SKM-1 treated with dmso at 0.1 percent for 144 hours (cell line): ENCODE results near the gene PDZD4.

ENCODE experiments used
- DNase-seq: peaks from one replicate; lab custom pipeline; 2025; ENCODE audit not compliant: unreplicated experiment; lab: John Stamatoyannopoulos, UW

PDZD4 gene

DNA sequence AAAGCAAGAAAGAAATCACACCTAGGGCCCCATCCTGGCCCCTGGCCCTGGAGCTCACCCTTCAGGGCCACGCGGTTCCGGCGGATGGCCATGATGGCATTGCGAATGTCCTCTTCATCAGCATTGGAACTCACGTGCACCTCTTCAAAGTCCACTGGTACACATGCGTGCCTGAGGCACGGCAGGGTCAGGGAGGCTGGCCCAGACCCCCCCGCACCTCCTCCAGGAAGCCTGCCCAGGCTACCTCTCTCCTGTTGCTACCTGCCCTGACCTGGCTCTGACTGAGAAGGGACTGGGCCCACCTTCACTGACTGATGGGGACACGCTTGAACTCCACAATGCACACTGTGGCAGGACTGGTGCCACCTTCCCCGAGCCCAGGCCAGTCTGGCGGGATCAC lies 40.7 kb downstream of the PDZD4 start:
- DNase-seq: no peak

DNA sequence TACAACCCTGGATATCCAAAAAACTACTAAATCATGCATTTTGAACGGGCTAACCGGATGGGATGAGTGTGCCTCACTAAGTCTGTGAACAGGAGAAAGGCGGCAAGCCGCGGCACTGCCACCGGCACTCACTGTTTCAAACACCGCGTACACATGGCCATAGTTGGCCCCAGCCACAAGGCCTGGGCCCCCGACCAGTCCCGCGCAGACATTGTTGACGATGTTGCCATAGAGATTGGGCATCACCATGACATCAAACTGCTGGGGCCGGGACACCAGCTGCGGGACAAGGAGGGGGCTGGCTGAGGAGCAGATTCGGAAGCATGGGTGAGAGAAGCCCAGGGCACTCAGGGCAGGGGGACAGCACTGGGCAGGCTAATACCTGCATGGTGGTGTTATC lies 43.7 kb downstream of the PDZD4 start:
- DNase-seq: no peak

DNA sequence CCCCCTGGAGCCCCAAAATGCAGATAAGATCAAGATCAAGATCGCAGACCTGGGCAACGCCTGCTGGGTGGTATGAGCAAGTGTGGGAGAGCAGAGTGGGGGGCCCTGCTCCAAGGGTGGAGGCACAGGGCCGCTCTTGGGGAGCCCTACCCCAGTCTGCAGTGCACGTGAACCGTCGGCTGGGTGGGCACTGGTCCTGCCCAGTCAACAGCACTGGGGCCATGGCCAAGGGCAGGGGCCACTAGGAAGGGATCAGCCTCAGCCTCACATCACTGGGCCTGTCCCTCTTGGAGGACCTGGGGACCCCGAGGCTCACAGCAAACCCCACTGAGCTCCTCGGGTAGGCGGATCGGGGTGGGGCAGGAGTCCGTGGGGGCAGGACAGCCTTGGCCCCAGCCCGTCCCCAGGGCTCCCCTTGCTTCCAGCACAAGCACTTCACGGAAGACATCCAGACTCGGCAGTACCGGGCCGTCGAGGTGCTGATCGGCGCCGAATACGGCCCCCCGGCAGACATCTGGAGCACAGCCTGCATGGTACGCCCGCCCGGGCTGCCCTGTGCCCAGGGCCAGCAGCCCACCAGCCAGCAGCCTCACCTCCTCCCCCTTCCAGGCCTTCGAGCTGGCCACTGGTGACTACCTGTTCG lies 45.9 kb downstream of the PDZD4 start:
- no peak for DNase-seq

DNA sequence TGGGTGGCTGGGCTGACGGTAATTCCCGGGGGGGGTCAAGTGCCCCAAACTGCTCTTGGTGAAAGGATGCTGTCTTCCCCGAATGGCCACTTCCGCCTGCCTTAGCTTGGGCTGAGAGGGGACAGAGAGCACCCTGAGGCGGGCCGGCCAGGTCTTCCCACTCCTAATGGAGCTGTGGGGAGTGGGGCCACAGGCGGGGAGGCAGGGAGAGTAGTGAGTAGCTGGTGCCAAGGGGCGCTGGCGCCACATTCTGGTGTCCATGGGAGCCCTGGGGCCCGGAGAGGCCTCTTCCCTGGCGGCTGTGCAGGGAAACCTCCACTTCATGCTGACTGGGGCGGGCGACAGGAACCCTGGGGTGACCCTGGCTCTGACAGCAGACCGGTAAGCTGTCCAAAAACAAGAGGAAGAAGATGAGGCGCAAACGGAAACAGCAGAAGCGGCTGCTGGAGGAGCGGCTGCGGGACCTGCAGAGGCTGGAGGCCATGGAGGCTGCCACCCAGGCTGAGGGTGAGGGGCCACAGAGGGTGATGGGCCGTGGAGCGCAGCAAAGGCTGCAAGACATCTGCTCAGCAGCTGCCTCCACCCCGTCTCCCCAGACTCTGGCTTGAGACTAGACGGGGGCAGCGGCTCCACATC lies 46.8 kb downstream of the PDZD4 start:
- no peak for DNase-seq

DNA sequence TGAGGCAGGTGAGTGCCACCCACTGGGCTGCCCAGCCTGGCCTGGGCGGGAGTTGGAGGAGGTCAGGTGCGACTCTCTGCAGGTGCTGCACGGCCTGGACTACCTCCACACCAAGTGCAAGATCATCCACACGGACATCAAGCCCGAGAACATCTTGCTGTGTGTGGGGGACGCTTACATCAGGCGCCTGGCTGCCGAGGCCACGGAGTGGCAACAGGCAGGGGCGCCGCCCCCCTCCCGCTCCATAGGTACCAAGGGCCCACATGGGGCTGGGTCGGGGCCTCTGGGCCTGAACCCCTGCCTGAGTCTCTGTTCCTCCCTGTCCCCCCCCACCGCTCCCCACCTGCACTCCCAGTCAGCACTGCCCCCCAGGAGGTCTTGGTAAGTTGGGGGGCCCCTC lies 47.5 kb downstream of the PDZD4 start:
- DNase-seq: no peak

DNA sequence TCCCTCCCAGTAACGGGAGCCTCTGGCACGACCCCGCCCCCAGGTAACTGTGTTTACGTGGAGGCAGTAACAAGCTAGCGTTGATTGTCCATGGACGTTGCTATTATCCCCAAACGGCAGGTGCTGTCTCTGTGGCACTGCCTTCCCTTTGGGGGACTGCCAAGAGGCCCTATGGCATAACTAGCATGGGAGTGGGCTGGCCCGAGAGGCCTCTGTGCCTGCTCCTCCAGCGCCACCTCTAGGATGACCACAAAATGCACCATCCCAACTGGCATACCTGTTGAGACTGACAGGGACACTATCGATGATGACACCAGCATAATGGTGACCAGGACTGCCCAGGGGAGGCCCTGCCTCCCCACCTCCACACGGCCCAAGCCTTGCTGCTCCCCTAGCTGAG lies 48.0 kb downstream of the PDZD4 start:
- no peak for DNase-seq

DNA sequence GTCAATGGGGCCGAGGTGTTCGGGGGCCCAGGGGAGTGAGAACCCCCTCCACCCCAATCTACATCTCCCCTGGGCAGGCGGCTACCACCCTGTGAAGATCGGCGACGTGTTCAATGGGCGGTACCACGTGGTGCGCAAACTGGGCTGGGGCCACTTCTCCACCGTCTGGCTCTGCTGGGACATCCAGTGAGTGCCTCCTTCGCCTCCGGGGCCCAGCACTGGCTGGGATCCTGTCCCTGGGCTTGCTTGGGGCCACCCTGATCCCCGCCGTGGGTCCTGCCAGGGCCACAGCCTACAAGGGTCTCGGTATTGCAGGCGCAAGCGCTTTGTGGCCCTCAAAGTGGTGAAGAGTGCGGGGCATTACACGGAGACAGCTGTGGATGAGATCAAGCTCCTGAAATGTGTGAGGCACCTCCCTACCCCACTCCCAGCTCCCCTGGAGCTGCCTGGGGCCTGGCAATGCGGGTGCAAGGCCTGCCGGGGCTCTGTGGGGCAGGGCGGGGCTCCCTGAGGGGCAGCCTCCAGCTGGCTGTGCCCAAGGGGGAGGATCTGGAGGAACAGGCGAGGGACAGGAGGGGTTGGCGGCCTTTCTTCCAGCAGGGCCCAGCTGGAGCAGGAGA lies 48.8 kb downstream of the PDZD4 start:
- DNase-seq: no peak

DNA sequence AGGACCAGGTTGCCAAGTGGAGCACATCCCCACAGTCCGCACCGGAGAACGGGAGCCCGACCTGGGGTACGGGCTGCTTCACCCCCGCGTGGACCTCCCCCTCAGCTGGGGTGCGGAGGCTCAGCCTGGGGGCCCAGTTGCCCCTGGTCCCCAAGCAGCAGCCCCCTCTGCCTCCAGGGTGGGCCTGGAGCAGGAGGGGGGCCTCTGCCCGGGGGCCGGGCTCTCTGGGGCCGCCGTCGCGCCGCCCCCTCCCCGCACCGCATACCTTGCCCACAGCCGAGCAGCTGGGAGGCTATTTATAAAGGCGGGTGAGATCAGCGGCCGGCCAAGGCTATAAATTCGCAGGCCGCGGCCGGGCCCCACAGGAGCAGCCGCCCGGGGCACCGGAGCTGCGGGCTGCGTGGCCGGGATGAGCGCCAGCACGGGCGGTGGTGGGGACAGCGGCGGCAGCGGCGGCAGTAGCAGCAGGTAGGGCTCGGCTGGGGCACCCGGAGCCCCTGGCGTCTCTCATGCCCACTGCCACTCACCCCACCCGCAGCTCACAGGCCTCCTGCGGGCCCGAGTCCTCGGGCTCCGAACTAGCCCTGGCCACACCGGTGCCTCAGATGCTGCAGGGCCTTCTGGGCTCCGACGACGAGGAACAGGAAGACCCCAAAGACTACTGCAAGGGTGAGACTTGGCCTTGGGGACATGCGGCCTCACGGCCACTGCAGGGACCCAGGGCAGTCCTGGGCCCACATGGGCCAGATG lies 49.5 kb downstream of the PDZD4 start, which contains the start of gene SRPK3:
TSS of gene SRPK3 (plus strand) at position 364 of the 750 bp plus-strand sequence. CDS start at position 410, 46 bp downstream.
- no peak for DNase-seq

DNA sequence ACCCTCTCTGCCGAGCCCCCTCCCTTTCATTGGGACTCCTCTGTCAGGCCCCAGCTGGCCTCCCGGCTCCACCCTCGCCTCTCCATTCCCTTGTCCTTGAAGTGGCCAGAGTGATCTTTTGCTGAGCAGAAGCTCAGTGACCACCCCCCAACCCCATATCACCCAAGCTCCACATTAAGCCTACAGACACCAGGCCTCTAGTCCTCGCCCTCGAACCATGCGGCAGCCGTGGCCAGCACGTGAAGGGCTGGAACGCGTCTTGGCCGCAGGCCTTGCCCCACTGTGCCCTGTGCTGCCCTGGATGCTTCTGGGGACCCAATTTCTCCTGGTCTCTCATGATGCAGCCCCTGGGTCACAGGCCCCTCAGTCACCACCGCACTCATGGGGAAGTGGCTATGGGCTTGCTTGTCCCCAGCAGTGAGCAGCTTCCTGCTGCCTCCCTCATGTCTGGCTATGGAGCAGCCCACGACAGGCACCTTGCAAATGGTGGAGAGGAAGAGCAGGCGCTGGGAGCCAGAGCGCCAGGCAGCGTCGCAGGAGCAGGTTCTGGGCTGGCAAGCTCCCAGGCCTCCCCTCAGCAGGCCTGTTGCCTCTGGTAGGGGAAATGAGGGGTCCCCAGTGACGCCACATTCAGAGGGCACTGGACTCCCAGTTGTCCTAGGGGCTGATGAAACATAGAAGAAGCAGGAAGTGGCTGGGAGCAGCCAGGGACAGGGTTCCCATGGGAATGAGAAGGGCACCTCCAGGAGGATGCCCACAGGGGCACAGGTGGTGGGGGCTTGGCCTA lies 50.3 kb downstream of the PDZD4 start:
- DNase-seq: no peak

DNA sequence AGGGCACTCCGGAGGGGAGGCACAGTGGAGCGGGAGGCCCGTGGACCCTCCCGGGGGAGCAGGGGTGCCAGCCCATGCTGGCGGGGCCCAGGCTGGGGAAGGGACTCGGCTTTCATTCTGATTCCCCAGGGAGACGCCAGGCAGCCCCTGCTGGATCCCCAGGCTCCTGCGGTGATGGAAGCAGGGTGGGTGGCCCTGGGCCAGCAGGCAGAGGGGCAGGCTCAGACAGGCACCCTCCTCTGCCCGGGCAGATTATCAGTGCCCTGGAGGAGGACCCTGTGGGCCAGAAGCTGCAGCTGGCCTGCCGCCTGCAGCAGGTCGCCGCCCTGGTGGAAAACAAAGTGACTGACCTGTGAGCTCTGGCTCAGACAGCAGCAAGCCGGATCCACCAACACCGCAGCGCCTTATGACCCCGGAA lies 51.7 kb downstream of the PDZD4 start:
- no peak for DNase-seq

DNA sequence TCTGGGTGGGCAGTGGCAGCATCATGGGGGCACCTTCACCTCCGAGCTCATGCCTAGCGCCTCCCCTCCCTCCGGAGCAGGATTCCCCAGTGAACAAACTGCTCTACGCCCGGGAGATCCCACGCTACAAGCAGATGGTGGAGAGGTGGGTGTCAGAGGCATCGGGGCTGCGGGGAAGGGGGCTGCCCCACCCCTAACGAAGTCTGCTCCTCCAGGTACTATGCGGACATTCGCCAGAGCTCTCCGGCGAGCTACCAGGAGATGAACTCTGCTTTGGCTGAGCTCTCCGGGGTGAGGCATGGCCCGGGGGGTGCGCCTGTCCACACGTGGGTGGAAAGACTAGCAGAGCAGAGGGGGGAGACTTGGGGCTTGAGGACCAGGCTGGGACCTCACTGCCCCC lies 52.2 kb downstream of the PDZD4 start:
- no peak for DNase-seq

DNA sequence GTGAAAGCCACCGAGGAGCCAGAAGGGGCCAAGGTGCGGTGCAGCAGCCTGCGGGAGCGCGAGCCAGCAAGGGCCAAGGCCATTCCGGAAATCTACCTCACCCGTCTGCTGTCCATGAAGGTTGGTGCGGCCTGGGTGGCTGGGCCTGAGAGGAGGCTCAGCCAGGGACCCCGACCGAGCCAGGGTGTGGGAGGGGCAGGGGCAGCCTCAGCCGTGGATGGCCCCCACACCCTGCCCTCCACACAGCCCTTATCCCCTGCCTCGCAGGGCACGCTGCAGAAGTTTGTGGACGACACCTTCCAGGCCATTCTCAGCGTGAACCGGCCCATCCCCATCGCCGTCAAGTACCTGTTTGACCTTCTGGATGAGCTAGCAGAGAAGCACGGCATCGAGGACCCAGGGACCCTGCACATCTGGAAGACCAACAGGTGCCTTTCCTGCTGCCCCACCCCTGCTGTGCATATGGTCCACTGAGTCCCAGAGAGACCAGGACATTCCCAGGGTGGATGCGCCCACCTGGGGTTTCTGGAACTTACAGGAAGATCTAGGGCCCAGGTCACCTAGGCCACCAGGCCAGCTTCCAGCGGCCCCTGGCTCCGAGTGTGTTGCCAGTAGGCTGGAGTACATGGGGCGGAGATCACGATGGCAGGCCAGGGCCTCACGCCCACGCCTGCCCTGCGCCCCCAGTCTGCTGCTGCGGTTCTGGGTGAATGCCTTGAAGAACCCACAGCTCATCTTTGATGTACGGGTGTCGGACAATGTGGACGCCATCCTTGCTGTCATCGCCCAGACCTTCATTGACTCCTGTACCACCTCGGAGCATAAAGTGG lies 52.9 kb downstream of the PDZD4 start:
- no peak for DNase-seq

DNA sequence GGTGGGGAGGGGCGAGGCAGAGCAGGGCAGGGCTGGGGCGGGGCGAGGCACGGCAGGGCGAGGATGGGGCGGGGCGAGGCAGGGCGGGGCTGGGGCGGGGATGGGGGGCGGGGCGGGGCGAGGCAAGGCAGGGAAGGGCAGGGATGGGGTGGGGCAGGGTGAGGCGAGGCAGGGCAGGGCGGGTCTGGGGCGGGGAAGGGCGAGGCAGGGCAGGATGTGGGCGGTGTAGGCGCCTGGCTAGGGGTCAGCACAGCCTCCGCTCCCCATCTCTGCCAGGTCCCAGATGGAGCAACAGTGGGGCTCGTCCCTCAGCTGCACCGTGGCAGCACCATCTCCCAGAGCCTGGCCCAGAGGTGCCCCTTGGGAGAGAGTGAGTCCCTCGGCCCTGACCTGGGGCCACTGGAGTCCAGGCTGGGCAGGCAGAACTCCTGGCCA lies 53.7 kb downstream of the PDZD4 start:
- DNase-seq: no peak

DNA sequence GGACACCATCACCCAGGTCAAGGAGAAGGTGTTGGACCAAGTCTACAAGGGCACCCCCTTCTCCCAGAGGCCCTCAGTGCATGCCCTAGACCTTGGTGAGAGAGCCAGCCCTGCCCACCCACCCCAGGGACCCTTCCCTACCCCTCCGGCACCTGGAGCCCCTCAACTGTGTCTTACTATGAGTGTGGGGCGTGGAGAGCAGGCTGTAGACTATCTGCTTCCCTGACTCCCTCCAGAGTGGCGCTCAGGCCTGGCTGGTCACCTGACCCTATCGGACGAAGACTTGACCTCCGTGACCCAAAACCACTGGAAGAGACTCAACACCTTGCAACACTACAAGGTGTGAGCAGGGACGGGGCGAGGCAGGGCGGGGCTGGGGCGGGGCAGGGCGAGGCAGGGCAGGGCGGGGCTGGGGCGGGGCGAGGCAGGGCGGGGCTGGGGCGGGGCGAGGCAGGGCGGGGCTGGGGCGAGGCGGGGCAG lies 54.2 kb downstream of the PDZD4 start:
- DNase-seq: no peak

DNA sequence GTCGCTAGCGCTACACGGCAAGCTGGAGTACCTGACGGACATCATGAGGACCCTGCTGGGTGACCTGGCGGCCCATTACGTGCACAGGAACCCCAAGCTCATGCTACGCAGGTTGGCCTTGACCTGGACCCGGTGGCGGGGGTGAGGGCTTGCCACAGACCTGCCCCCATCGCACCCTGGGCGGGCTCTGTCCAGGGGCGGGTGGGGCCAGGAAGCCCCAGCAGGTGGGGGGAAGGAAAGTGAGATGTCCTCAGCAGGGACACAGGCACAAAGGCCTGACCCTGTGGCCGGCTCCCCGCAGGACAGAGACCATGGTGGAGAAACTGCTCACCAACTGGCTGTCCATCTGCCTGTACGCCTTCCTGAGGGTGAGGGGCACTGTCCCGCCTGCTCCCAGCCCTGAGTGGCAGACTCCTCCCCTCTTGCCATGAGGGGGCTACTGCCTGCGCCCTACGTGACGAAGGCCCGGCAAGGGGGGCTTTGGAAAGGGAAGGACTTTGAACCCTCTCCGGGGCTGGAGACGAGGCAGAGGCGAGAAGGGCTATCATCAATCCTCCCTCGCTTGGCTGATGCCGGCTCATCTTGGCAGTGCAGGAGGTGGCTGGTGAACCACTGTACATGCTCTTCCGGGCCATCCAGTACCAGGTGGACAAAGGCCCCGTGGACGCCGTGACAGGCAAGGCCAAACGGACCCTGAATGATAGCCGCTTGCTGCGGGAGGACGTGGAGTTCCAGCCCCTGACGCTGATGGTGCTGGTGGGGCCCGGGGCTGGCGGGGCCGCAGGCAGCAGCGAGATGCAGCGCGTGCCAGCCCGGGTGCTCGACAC lies 54.8 kb downstream of the PDZD4 start:
- no peak for DNase-seq

DNA sequence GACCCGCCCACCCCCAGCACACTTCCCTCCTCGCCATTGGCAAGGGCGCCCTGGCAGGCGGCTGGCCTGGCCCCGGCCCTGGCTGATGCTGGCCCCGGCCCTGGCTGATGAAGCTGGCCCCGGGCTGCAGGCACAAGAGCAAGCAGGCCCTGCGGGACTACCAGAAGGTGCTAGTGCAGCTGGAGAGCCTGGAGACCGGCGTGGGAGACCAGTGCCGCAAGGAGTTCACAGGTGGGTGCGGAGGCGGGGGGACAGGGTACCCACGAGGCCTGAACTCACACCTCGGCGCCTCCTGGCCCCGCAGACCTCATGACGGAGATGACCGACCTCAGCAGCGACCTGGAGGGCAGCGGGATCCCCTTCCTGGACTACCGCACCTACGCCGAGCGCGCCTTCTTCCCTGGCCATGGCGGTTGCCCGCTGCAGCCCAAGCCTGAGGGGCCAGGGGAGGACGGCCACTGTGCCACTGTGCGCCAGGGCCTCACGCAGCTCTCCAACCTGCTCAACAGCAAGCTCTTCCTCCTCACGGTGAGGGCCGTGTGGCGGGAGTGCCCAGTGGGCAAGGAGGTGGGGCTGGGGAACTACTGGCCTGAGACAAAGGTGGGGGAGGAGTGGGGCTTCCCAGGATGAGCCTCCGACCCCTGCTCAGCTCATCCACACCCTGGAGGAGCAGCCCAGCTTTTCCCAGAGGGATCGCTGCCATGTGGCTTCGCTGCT lies 55.6 kb downstream of the PDZD4 start:
- no peak for DNase-seq

DNA sequence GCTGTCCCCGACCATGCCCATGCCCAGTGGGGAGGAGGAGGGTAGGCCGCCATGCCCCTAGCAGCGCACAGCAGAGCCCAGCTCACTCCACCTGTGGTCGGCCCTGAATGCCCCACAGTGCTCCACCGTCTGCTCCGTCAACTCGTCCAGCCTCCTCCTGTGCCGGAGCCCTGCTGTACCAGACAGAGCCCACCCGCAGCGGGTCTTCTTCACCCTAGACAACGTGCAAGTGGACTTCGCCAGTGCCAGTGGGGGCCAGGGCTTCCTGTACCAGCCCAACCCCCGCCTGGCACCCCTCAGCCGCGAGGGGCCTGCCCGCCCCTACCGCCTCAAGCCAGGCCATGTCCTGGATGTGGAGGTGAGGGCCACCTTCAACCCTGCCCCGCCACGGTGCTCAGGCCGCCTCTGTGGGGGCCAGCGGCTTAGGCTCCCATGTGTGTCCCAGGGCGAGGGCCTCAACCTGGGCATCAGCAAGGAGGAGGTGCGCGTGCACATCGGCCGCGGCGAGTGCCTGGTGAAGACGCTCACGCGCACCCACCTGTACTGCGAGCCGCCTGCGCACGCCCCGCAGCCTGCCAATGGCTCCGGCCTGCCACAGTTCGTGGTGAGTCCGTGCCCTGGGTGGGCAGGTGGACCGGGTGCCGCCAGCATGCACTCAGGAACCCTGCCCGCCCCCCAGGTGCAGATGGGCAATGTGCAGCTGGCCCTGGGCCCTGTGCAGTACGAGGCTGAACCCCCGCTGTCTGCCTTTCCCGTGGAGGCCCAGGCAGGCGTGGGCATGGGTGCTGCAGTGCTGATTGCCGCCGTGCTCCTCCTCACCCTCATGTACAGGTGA lies 56.4 kb downstream of the PDZD4 start:
- no peak for DNase-seq

DNA sequence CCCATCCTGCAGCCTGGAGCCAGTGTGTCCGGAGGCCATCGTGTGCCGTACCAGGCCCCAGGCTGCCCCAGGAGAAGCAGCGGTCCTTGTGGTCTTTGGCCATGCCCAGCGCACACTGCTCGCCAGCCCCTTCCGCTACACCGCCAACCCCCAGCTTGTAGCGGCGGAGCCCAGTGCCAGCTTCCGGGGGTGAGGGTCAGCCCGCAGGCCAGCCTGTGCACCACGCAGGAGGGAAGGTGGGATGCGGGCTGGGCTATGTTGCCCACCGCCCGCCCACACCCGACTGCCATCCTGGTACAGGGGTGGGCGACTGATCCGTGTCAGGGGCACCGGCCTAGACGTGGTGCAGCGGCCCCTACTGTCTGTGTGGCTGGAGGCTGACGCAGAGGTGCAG lies 57.1 kb downstream of the PDZD4 start:
- no peak for DNase-seq
